ENCODE results near the gene PLA2G4E. TPM values are rescaled to one million over a fixed set of nuclear protein-coding genes. Genes with fewer than 3 reads are reported as not detected.

Gene PLA2G4E
- total RNA-seq, 1 donor from 2014 or later = 1.0 TPM

DNA sequence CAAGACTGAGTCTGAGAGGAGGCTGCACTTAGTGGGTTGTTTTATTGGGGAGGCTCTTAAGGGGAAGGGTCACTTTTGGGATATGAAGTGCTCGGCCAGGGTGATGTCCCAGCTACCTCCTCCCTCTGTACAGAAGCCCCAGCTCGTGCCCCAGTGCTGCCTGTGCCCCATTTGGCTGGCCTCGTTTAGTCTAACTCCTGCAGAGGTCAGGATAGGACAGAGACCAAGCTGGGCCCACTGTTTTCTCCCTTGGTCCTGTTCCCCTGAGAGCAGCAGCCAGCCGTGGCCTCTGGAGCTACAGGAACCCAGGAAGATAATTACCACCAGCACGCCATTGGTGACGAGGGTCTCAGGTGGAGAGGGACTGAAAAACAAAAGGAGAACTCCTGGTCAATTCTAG lies 18.5 kb downstream of the PLA2G4E start:
- Mint-ChIP-seq H3K4me3 (ENCODE audit: unreplicated experiment) (no peak overlapping the region), H3K27me3 (ENCODE audit: unreplicated experiment) (peaks cover 2% of the 10 kb centered on the region), H3K27ac (ENCODE audit: unreplicated experiment) (no peak overlapping the region), H3K4me1 (ENCODE audit: low read depth, unreplicated experiment) (no peaks in the 10 kb centered on the region), H3K9me3 (ENCODE audit: unreplicated experiment) (peaks cover 7% of the 10 kb centered on the region), H3K36me3 (ENCODE audit: unreplicated experiment) (no peaks in the 10 kb centered on the region)
- TF ChIP-seq, protein P1, sequence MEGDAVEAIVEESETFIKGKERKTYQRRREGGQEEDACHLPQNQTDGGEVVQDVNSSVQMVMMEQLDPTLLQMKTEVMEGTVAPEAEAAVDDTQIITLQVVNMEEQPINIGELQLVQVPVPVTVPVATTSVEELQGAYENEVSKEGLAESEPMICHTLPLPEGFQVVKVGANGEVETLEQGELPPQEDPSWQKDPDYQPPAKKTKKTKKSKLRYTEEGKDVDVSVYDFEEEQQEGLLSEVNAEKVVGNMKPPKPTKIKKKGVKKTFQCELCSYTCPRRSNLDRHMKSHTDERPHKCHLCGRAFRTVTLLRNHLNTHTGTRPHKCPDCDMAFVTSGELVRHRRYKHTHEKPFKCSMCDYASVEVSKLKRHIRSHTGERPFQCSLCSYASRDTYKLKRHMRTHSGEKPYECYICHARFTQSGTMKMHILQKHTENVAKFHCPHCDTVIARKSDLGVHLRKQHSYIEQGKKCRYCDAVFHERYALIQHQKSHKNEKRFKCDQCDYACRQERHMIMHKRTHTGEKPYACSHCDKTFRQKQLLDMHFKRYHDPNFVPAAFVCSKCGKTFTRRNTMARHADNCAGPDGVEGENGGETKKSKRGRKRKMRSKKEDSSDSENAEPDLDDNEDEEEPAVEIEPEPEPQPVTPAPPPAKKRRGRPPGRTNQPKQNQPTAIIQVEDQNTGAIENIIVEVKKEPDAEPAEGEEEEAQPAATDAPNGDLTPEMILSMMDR (IDR thresholded peaks at IDR 0.05; ENCODE audit: partially characterized antibody, unreplicated experiment) = no peak
- DNase-seq = no peak

DNA sequence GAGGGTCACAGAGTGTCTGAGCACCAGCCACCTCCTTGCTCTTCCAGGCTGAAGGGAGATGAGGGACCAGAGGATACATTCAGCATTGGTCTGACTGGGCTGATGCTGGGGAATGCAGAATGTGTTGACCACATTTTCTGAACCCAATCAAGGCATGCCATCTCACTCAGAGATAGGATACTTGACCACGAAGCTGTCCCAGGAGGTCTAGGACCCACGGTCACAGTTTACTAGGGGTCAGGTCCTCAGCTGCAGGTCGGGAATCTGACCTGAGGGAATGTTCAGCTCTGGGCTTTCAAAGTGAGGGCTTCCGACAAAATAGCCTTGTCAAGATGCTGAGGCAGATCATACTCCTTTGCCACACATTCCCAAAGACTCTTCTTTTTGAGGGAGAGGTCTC lies 19.6 kb downstream of the PLA2G4E start:
- no peak for DNase-seq
- Mint-ChIP-seq H3K4me3 (ENCODE audit: unreplicated experiment) (no peak overlapping the region), H3K27me3 (ENCODE audit: unreplicated experiment) (peaks cover 3% of the 10 kb centered on the region), H3K9me3 (ENCODE audit: unreplicated experiment) (peaks cover 7% of the 10 kb centered on the region), H3K4me1 (ENCODE audit: low read depth, unreplicated experiment) (no peaks in the 10 kb centered on the region), H3K27ac (ENCODE audit: unreplicated experiment) (no peak overlapping the region), H3K36me3 (ENCODE audit: unreplicated experiment) (no peaks in the 10 kb centered on the region)
- TF ChIP-seq, protein P1 (IDR thresholded peaks at IDR 0.05; ENCODE audit: partially characterized antibody, unreplicated experiment) = no peak

DNA sequence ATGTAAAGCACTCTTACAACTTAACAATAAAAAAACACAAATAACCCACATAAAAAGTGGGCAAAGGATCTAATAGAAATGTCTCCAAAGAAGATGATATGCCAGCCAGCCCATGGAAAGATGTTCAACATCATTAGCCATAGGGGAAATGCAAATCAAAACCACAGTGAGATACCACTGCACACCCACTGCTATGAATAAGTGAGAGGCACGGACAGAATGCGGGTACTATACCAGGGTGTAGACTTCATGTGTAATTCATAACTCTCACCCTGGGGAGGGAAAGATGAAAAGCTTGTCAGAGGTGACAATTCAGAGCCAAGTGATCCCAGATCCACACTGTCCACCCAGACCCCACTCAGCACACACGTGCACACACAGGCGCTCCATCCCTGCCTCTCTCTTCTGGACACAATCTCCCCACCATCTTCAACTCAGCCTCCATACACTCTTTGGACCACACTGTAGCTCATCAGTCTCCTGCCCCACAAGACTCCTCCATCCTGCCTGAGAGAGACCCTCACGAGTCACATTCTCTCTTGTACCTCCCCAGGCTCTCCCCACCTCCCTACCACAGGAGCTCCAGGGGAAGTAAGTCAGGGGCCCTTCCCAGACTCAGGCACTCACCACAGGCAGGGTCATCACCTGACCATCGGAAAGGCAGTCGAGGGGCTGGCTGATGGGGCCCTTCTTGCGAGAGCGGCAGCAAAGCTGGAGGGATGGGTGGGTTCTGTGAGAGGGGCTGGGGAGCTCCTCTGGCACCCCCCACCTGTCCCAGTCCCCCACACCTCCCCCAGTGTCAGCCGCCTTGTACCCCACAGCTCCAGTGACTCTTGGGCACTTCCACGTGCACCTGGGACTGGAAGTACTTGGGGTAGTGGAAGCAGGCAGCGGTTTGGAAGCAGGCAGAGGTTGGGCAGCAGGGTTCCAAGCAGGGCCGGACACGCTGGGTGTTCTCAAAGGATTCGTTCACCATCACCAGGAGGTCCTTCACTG lies 21.3 kb downstream of the PLA2G4E start:
- TF ChIP-seq, protein P1 (IDR thresholded peaks at IDR 0.05; ENCODE audit: partially characterized antibody, unreplicated experiment) = no peak
- H3K36me3 Mint-ChIP-seq (ENCODE audit: unreplicated experiment) = no peaks in the 10 kb centered on the region

DNA sequence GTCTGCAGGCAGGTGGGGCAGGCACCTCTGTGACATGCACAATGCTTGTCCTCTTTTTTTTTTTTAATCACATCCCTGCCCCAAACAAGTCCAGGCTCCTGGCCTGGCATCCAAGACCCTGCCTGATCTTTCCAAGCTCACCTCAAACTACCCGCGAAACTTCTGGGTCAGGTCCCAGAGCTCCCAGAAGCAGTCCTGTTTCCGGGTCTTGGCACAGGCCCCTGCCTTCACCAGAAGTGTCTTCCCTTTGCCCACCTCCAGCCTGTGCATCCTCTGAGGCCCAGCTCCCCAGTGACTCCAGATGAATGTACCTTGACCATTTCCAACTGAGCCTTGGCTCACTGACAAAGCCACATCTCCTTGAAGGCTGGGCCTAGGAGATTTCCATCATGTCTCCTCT lies 23.0 kb downstream of the PLA2G4E start:
- Mint-ChIP-seq H3K27ac (ENCODE audit: unreplicated experiment) (no peak overlapping the region), H3K4me1 (ENCODE audit: low read depth, unreplicated experiment) (no peaks in the 10 kb centered on the region), H3K9me3 (ENCODE audit: unreplicated experiment) (peaks cover 9% of the 10 kb centered on the region), H3K36me3 (ENCODE audit: unreplicated experiment) (no peaks in the 10 kb centered on the region), H3K4me3 (ENCODE audit: unreplicated experiment) (no peak overlapping the region), H3K27me3 (ENCODE audit: unreplicated experiment) (peaks cover 1% of the 10 kb centered on the region)
- DNase-seq = no peak
- TF ChIP-seq, protein P1 (IDR thresholded peaks at IDR 0.05; ENCODE audit: partially characterized antibody, unreplicated experiment) = no peak

More for the DNA sequence above, 21.3 kb downstream of the PLA2G4E start:
- Mint-ChIP-seq H3K4me1 (ENCODE audit: low read depth, unreplicated experiment) (no peaks in the 10 kb centered on the region), H3K4me3 (ENCODE audit: unreplicated experiment) (no peak overlapping the region), H3K27ac (ENCODE audit: unreplicated experiment) (no peak overlapping the region), H3K9me3 (ENCODE audit: unreplicated experiment) (peaks cover 9% of the 10 kb centered on the region), H3K27me3 (ENCODE audit: unreplicated experiment) (peaks cover 1% of the 10 kb centered on the region)
- DNase-seq = no peak

Measured in glutamatergic neuron (in vitro differentiated cells).